IPS DF 6.9 (cell line): ENCODE data around the gene LRRK1.

Experiments used
- DNase-seq: peaks from one replicate; pipeline ENCODE4 v3.0.0-alpha.2; 2013; ENCODE audit warnings: low read depth, low spot score
- H3K27ac ChIP-seq: one replicate; pipeline ENCODE4 v1.5.1; 2013; ENCODE audit warnings: low read length, control low read depth
- H3K27me3 ChIP-seq: 2 replicates; pipeline ENCODE4 v1.6.1; 2013; ENCODE audit warnings: mild to moderate bottlenecking, low read length; ENCODE audit not compliant: control insufficient read depth, insufficient read depth
- H3K36me3 ChIP-seq: 2 replicates; pipeline ENCODE4 v1.6.1; 2013; ENCODE audit warnings: low read length; ENCODE audit not compliant: control insufficient read depth, insufficient read depth
- H3K4me1 ChIP-seq: 2 replicates; pipeline ENCODE4 v1.6.1; 2013; ENCODE audit warnings: low read length; ENCODE audit not compliant: control insufficient read depth, insufficient read depth
- H3K4me3 ChIP-seq: 2 replicates; pipeline ENCODE4 v1.5.1; 2013; ENCODE audit warnings: mild to moderate bottlenecking, low read length
- H3K9me3 ChIP-seq: 2 replicates; pipeline ENCODE4 v1.6.1; 2013; ENCODE audit warnings: low read length, inconsistent platforms; ENCODE audit not compliant: control insufficient read depth, insufficient read depth
- WGBS: extraction: QIAGEN DNeasy Blood & Tissue Kit; methylation state at CpG from one replicate; pipeline ENCODE4 v1.1.7; 2013; ENCODE audit warnings: mixed read lengths, missing lambda C conversion rate; ENCODE audit not compliant: insufficient read length, insufficient coverage; 5-methylcytosine and 5-hydroxymethylcytosine counted together

Gene LRRK1

GRCh38 chr15:101014921-101015841 is 96.0 kb downstream of the LRRK1 start:
- Histone ChIP-seq H3K4me3 (no peak overlapping the region), H3K9me3 (no peaks in the 10 kb centered on the region), H3K36me3 (no peaks in the 10 kb centered on the region), H3K4me1 (no peaks in the 10 kb centered on the region; the same call in 1 of the 2 replicates), H3K27me3 (no peaks in the 10 kb centered on the region), H3K27ac (no peak overlapping the region)
- peak; percentile 82 for DNase-seq
- WGBS = no CpG with 5 or more reads among the region's 27 CpGs

- WGBS = no CpG with 5 or more reads among the region's 7 CpGs
- H3K36me3 ChIP-seq = no peaks in the 10 kb centered on the region
These were observed 97.4 kb downstream of the LRRK1 start for GRCh38 chr15:101016581-101016980.

GRCh38 chr15:101017093-101017754 is 98.1 kb downstream of the LRRK1 start:
- no peak overlapping the region for H3K27ac ChIP-seq
- no CpG with 5 or more reads among the region's 18 CpGs for WGBS
- no peaks in the 10 kb centered on the region; the same call in 1 of the 2 replicates for H3K4me1 ChIP-seq
- no peak for DNase-seq
- no peak overlapping the region for H3K4me3 ChIP-seq
- no peaks in the 10 kb centered on the region for H3K9me3 ChIP-seq
- no peaks in the 10 kb centered on the region for H3K27me3 ChIP-seq
- H3K36me3 ChIP-seq = no peaks in the 10 kb centered on the region

More at GRCh38 chr15:101016581-101016980, 97.4 kb downstream of the LRRK1 start:
- Histone ChIP-seq H3K9me3 (no peaks in the 10 kb centered on the region), H3K4me1 (no peaks in the 10 kb centered on the region; the same call in 1 of the 2 replicates), H3K27me3 (no peaks in the 10 kb centered on the region), H3K4me3 (no peak overlapping the region), H3K27ac (no peak overlapping the region)
- DNase-seq = no peak

DNA sequence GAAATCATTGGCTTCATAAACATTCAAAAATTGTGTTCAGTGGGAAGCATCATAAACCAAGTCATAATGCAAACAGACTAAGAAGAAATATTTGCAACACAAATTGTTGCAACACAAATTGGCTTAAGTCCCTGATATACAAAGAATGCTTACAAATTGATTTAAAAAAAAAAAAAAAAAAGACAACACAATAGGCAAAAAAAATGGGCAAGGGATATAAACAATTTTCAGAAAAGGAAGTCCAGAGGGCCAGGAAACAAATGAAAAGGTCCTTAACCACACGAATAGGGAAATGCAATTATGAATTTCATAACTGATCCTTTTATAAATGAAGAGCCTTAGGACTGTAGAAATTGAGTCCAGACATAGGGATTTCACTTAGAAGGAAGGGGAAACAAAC is 98.9 kb downstream of the LRRK1 start:
- WGBS = no CpG with 5 or more reads among the region's 1 CpG
- no peaks in the 10 kb centered on the region; the same call in 1 of the 2 replicates for H3K4me1 ChIP-seq
- no peaks in the 10 kb centered on the region for H3K27me3 ChIP-seq
- no peak overlapping the region for H3K4me3 ChIP-seq
- H3K9me3 ChIP-seq = no peaks in the 10 kb centered on the region
- DNase-seq = no peak
- H3K36me3 ChIP-seq = no peaks in the 10 kb centered on the region
- no peak overlapping the region for H3K27ac ChIP-seq

DNA sequence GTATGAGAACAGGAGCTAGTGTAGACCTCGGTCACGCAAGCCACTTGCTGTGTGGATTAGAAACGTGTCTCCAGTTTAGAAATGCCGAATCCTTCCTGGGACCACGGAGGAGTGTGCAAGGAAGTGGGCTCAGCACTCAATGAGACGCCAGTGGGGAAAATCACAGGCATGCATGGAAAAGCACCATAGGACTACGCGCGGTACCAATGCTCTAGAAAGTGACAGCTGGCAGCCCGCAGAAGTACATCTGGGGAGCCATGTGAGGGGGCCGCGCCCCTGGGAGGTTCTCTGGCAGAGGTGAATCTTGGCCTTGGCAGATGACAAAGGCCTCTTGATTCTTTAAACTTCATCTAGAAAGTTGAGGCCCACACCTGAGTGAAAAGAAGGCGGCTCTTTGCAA is 99.3 kb downstream of the LRRK1 start:
- no peaks in the 10 kb centered on the region for H3K36me3 ChIP-seq
- H3K9me3 ChIP-seq = no peaks in the 10 kb centered on the region
- H3K4me3 ChIP-seq = no peak overlapping the region

DNA sequence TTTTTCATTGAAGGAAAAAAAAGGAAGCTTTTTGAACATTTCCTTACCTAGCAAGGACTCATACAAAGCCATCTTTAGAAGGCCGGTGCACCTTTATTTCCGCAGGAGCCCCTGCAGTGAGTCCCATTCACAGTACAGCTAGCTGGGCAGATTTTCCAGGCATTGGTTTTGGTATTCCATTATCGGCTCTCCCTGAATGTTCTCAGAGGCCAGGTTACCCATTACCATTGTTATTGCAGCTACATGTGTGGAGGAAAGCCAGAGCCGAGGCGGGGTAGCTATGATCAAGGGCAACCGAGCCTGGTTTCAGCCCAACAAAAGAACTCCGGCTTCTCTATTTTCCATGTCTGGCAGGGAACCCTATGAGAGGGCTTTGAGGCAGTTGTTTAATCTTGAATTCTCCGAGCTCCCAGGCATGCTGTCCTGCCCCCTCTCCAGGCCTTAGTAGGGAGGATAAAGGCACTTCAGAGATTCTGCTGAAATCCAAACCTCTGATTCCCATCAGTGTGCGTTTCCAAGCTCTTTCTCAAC is 100.3 kb downstream of the LRRK1 start:
- WGBS = no CpG with 5 or more reads among the region's 9 CpGs
- no peaks in the 10 kb centered on the region for H3K27me3 ChIP-seq
- no peaks in the 10 kb centered on the region for H3K36me3 ChIP-seq
- H3K4me3 ChIP-seq = no peak overlapping the region
- no peaks in the 10 kb centered on the region for H3K4me1 ChIP-seq
- no peak for DNase-seq
- no peak overlapping the region for H3K27ac ChIP-seq
- no peaks in the 10 kb centered on the region for H3K9me3 ChIP-seq

More for the DNA sequence above, 99.3 kb downstream of the LRRK1 start:
- WGBS = no CpG with 5 or more reads among the region's 13 CpGs
- Histone ChIP-seq H3K4me1 (no peaks in the 10 kb centered on the region; the same call in 1 of the 2 replicates), H3K27ac (no peak overlapping the region), H3K27me3 (no peaks in the 10 kb centered on the region)
- no peak for DNase-seq

DNA sequence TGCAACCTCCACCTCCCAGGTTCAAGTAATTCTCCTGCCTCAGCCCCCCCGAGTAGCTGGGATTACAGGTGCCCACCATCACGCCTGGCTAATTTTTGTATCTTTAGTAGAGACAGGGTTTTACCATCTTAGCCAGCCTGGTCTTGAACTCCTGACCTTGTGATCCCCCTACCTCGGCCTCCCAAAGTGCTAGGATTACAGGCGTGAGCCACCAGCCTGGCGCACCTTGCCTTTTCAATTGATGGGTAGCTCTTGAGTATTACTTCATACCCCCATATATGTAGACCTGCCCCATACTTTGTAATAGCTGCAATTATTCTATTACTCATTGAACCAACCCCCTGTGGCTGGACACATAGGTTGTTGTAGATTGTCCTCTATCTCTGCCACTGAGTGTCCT is 101.3 kb downstream of the LRRK1 start:
- Histone ChIP-seq H3K27ac (no peak overlapping the region), H3K27me3 (no peaks in the 10 kb centered on the region), H3K36me3 (no peaks in the 10 kb centered on the region), H3K4me1 (no peaks in the 10 kb centered on the region), H3K4me3 (no peak overlapping the region), H3K9me3 (no peaks in the 10 kb centered on the region)
- WGBS = no CpG with 5 or more reads among the region's 5 CpGs
- no peak for DNase-seq

DNA sequence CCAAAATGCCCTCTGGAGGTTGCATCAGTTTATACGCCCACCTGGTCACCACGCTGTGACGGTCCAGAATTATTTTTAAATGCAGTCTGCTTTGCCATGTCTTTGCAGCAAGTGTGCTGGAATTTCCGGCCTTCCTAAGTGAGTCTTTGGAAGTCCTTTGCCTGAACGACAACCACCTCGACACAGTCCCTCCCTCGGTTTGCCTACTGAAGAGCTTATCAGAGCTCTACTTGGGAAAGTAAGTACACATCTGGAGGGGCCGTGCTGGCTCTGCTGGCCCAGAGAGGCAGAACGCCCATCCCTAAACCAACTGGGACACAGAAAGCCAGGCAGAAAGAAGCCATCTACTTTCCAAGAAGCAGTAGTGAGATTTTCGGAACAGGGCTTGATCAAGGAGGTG is 101.8 kb downstream of the LRRK1 start:
- WGBS = no CpG with 5 or more reads among the region's 10 CpGs
- Histone ChIP-seq H3K36me3 (no peaks in the 10 kb centered on the region), H3K4me1 (no peaks in the 10 kb centered on the region), H3K4me3 (no peak overlapping the region), H3K27me3 (no peaks in the 10 kb centered on the region), H3K9me3 (no peaks in the 10 kb centered on the region), H3K27ac (no peak overlapping the region)
- no peak for DNase-seq

GRCh38 chr15:101022306-101022705 is 103.1 kb downstream of the LRRK1 start:
- no CpG with 5 or more reads among the region's 11 CpGs for WGBS
- H3K27ac ChIP-seq = no peak overlapping the region
- no peaks in the 10 kb centered on the region for H3K9me3 ChIP-seq
- no peaks in the 10 kb centered on the region for H3K36me3 ChIP-seq
- H3K4me3 ChIP-seq = no peak overlapping the region
- H3K27me3 ChIP-seq = no peaks in the 10 kb centered on the region
- DNase-seq = no peak
- H3K4me1 ChIP-seq = no peaks in the 10 kb centered on the region

GRCh38 chr15:101022876-101023275 is 103.7 kb downstream of the LRRK1 start:
- Histone ChIP-seq H3K9me3 (no peaks in the 10 kb centered on the region), H3K27ac (no peak overlapping the region), H3K4me3 (no peak overlapping the region), H3K4me1 (no peaks in the 10 kb centered on the region), H3K27me3 (no peaks in the 10 kb centered on the region), H3K36me3 (no peaks in the 10 kb centered on the region)
- no CpG with 5 or more reads among the region's 3 CpGs for WGBS
- DNase-seq = no peak
